Activated CD4-positive, CD25-positive, alpha-beta regulatory T cell (primary cell): ENCODE results near the gene TMED8.
"Not testable (repeated sequence)": the region's sequence is repeated elsewhere in the genome, so short reads cannot be mapped to it uniquely, and the experiment has no call there.

Source experiments
- DNase-seq, 4 experiments: peaks; one replicate each; lab custom pipeline; 2025; lab: John Stamatoyannopoulos, UW

The TMED8 gene

GRCh38 chr14:77364146-77364545 lies 12.7 kb downstream of the TMED8 start:
- DNase-seq, result no peak

GRCh38 chr14:77359626-77360025 lies 17.3 kb downstream of the TMED8 start:
- DNase-seq, result no peak

DNA sequence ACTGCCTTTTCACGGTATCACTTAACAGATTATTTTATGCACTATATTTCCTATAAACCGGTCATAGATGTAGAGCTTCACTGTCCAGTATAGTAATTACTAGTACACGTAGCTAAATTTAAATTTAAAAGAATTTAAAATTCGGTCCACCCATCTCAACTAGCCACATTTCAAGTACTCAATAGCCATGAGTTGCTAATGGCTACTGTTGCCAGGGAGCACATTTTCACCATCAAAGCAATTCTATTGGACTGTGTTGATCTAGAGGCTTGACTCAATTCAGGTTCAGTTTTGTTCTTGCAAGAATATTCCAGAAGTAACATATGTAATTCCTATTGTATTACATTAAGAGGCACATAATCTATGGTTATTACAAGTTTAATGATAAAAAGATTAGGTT lies 20.0 kb downstream of the TMED8 start:
- no peak for DNase-seq

- no peak for DNase-seq
Measured at GRCh38 chr14:77355811-77356210, 21.1 kb downstream of the TMED8 start.

GRCh38 chr14:77353469-77354141 lies 23.3 kb downstream of the TMED8 start:
- no peak for DNase-seq

GRCh38 chr14:77347751-77348150 lies 29.1 kb downstream of the TMED8 start:
- no peak for DNase-seq

DNA sequence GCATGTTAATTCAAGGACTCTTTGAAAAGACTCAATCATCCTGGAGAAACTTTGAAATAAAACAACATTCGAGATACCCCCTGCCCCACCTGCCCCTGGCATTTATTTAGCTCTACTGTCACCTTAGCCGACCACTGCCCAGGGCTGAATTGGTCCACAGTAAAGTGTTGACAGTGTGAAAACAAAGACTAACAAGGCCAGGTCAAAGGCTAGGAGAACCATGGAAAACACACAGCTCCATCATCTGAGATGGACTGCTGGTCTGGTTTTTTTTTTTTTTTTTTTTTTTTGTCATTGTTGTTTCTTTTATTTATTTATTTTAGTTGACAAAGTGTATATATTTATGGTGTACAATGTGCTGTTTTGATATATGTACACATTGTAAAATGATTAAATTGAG lies 30.4 kb downstream of the TMED8 start:
- DNase-seq, result no peak

DNA sequence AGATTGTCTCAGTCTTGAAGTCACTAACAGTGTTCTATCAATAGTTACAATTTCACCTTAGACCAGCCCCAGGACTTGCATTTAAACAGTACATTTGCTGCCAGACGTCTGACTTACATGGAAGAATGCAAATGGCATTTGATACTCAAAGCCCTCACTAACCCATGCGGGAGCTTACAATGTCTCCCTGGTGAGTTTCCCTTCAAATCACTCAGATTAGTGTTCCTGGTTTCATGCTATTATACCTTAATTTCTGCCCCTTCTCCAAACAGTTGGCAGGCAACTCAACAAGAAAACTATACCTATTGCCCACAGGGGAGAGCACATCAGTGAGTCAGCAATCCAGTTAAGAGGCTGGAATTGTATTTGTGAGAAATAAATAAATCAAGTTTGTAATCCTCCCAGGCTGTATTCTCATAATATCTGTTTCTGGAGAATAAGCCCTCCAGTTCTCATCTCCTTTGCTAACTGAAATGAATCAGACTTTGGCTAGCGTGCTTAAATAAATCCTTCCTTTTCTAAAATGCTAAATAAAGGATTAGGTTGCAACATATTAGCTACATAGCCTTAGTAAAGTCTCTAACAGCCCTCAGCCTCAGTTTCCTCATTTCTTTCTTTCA lies 32.4 kb downstream of the TMED8 start:
- DNase-seq, result no peak

DNA sequence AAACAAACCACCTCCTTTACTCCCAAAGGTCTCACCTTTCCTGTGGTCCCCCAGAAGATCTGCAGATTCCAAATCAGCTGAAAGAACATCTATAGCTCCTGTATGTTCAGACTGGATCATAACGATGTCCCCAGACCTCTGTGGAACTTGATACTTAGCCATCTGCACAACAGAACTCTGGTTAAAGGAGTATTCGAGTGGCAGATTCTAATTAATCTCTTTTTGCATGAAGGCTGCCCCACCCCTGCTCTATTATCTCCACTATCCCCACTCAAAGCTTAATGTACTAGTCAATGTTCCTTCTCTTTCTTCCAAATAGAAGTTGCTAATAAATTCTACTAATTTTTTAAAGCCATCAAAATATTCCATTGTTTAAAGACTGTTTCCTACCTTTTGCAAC lies 33.2 kb downstream of the TMED8 start:
- DNase-seq, result no peak

- DNase-seq, result no peak
Measured at GRCh38 chr14:77342726-77343397, 34.0 kb downstream of the TMED8 start.

- no peak for DNase-seq
Measured at GRCh38 chr14:77340389-77340788, 36.5 kb downstream of the TMED8 start.

GRCh38 chr14:77339407-77339806 lies 37.5 kb downstream of the TMED8 start:
- DNase-seq, result no peak

- no peak for DNase-seq
Measured at GRCh38 chr14:77338302-77338701, 38.6 kb downstream of the TMED8 start.

GRCh38 chr14:77337880-77338279 lies 39.0 kb downstream of the TMED8 start:
- no peak for DNase-seq

DNA sequence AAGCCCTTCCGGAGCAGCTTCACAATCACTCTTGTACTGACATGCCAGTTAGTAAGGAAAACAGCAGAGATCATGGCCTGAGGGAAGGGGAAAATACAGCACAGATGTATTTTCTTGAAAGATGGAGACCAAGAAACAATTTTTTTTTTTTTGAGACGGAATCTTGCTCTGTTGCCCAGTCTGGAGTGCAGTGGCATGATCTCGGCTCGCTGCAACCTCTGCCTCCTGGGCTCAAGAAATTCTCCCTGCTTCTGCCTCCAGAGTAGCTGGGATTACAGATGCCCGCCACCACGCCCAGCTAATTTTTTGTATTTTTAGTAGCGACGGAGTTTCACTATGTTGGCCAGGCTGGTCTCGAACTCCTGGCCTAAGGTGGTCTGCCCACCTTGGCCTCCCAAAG lies 39.6 kb downstream of the TMED8 start:
- DNase-seq, result not testable (repeated sequence)

GRCh38 chr14:77335576-77335975 lies 41.3 kb downstream of the TMED8 start:
- DNase-seq, result no peak

- no peak for DNase-seq
Measured at GRCh38 chr14:77329872-77330271, 47.0 kb downstream of the TMED8 start.

DNA sequence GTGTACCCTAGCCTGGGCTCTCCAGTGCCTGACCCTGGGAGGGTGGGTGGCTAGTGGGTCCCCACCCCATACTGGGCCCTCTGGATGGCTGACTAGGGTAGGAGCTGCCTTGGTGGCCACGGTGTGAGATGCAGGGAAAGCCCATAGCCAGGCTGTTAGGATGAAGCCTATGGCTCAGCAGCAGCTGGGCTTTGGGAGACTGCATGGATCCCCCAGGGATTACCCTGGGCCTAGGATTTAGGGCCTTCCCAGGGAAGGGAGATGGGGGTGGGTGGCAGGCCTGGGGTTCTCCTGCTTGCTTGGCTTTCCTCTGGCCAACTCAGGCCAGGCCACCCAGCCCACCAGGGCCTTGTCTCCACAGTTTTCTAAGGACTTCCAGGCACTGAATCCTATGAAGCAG lies 49.8 kb downstream of the TMED8 start:
- no peak for DNase-seq

DNA sequence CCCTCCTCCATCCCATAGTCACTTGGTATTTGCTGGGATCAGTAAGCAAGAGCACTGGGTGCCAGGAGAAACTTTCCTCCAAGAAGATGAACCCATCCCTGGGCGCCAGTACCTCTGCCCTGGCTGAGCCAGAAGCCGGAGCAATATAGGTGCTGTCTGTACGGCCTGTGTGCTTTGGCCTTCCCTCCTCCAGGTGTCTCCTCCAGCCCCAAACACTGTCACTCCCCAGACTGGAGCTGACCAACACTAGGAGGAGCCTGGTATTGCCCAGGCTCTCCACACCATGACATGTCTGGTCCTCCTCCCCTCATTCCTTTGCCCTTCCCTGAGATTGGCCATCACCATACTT lies 51.2 kb downstream of the TMED8 start:
- DNase-seq, result no peak

GRCh38 chr14:77324816-77325745 lies 51.8 kb downstream of the TMED8 start:
- DNase-seq, result no peak

- DNase-seq, result no peak
Measured at GRCh38 chr14:77324289-77324688, 52.6 kb downstream of the TMED8 start.

- no peak for DNase-seq
Measured at GRCh38 chr14:77323571-77323970, 53.3 kb downstream of the TMED8 start.
